PC-9 (cell line): ENCODE data around the gene CHRDL1. TPM values are rescaled to one million over a fixed set of nuclear protein-coding genes. Genes with fewer than 3 reads are reported as not detected.
"Not testable (repeated sequence)": the region's sequence is repeated elsewhere in the genome, so short reads cannot be mapped to it uniquely, and the experiment has no call there.

Experiments
- BruUV-seq: library from RNA; stranded (reverse); fragments of 400-500 nt; replicated peaks from 2 replicates; lab custom pipeline; 2021; lab: Mats Ljungman, UMichigan
- CTCF ChIA-PET: fragments of 300-600 bp; sonication (Branson Sonifier 250); formaldehyde crosslinking; loops from one replicate; lab custom pipeline; 2022; ENCODE audit warnings: antibody characterized with exemption; lab: Charles Lee
- POLR2A ChIA-PET: fragments of 300-600 bp; sonication (Branson Sonifier 250); formaldehyde crosslinking; loops from one replicate; lab custom pipeline; 2022; ENCODE audit warnings: antibody characterized with exemption; ENCODE audit not compliant: unreplicated experiment; lab: Charles Lee
- DNase-seq, 2 experiments: peaks; one replicate each; pipeline versions ENCODE4 v3.0.0 to v3.0.0-alpha.2; 2015 to 2022; ENCODE audit warnings: mixed read lengths in 1 of 2
- H2AFZ ChIP-seq: fragments of 200-600 bp; sonication (generic); 2 replicates; pipeline ENCODE4 v1.8.1; 2017; ENCODE audit warnings: antibody characterized with exemption
- H3F3A ChIP-seq: fragments of 200-600 bp; sonication (generic); 2 replicates; pipeline ENCODE4 v1.8.1; 2017; ENCODE audit warnings: antibody characterized with exemption, mild to moderate bottlenecking, low read depth; ENCODE audit not compliant: insufficient read depth
- H3K27ac ChIP-seq: fragments of 200-600 bp; sonication (generic); 2 replicates; pipeline ENCODE4 v1.6.1; 2016; ENCODE audit warnings: mixed run types
- H3K27me3 ChIP-seq: fragments of 200-600 bp; sonication (generic); 2 replicates; pipeline ENCODE4 v1.6.1; 2016; ENCODE audit warnings: low read depth, mixed run types; ENCODE audit not compliant: insufficient read depth
- H3K36me3 ChIP-seq: fragments of 200-600 bp; sonication (generic); 2 replicates; pipeline ENCODE4 v1.6.1; 2016; ENCODE audit warnings: low read depth, mixed run types
- H3K4me1 ChIP-seq: fragments of 200-600 bp; sonication (generic); replicated peaks from 2 replicates; pipeline ENCODE4 v1.6.1; 2016; ENCODE audit warnings: mixed run types; ENCODE audit not compliant: insufficient read depth
- H3K4me2 ChIP-seq: fragments of 200-600 bp; sonication (generic); 2 replicates; pipeline ENCODE4 v1.6.1; 2017; ENCODE audit warnings: mixed run types
- H3K4me3 ChIP-seq: fragments of 200-600 bp; sonication (generic); 2 replicates; pipeline ENCODE4 v1.6.1; 2016; ENCODE audit warnings: mixed run types
- H3K79me2 ChIP-seq: fragments of 200-600 bp; sonication (generic); 2 replicates; pipeline ENCODE4 v1.6.1; 2017; ENCODE audit warnings: low read depth, mixed run types
- H3K9me2 ChIP-seq: fragments of 200-600 bp; sonication (generic); 2 replicates; pipeline ENCODE4 v1.8.1; 2017; ENCODE audit warnings: mild to moderate bottlenecking; ENCODE audit not compliant: insufficient read depth
- H3K9me3 ChIP-seq: fragments of 200-600 bp; sonication (generic); 2 replicates; pipeline ENCODE4 v1.8.1; 2016; ENCODE audit warnings: low read depth; ENCODE audit not compliant: insufficient read depth
- H4K20me1 ChIP-seq: fragments of 200-600 bp; sonication (generic); 2 replicates; pipeline ENCODE4 v1.8.1; 2017; ENCODE audit not compliant: insufficient read depth
- CTCF ChIP-seq: fragments of 200-600 bp; sonication (generic); conservative IDR thresholded peaks from 2 replicates; pipeline ENCODE4 v1.6.1; 2017; ENCODE audit warnings: mixed run types, antibody characterized with exemption, mild to moderate bottlenecking, moderate library complexity
- EZH2 ChIP-seq: fragments of 200-600 bp; sonication (generic); IDR thresholded peaks from 2 replicates; pipeline ENCODE4 v1.8.0; 2017; ENCODE audit warnings: antibody characterized with exemption, low read depth
- intact Hi-C: fragments of 100-400 bp; cut with micrococcal nuclease; formaldehyde crosslinking; loops from one replicate; pipeline ENCODE4 v1.10.0; 2022; ENCODE audit not compliant: unreplicated experiment
- total RNA-seq: library from RNA; stranded (reverse); gene quantifications from 2 replicates; pipeline ENCODE4 v1.2.3, GENCODE V29; 2021

The CHRDL1 gene
- total RNA-seq, 1 experiment from 2014 or later: 25.7 TPM

GRCh38 chrX:110836001-110836400 is 40.4 kb upstream of the CHRDL1 start:
- BruUV-seq: no TSS peak
- TF ChIP-seq EZH2 (no peak), CTCF (no peak)
- no peak overlapping the region for H3K27ac ChIP-seq
- H4K20me1 ChIP-seq: no peaks in the 10 kb centered on the region
- no peak for DNase-seq
- no peak overlapping the region for H3K4me2 ChIP-seq
- no peaks in the 10 kb centered on the region for H3K27me3 ChIP-seq
- H3K4me1 ChIP-seq: no peaks in the 10 kb centered on the region
- no peak overlapping the region for H3K4me3 ChIP-seq
- POLR2A ChIA-PET: no interaction called here
- no peak overlapping the region for H2AFZ ChIP-seq
- intact Hi-C loops: no loop called here
- H3K9me3 ChIP-seq: no peaks in the 10 kb centered on the region
- no peaks in the 10 kb centered on the region for H3K79me2 ChIP-seq
- no peaks in the 10 kb centered on the region for H3K36me3 ChIP-seq
- no peaks in the 10 kb centered on the region for H3F3A ChIP-seq
- CTCF ChIA-PET: no interaction called here
- H3K9me2 ChIP-seq: no peaks in the 10 kb centered on the region

GRCh38 chrX:110825972-110826371 is 30.4 kb upstream of the CHRDL1 start:
- H2AFZ ChIP-seq: no peak overlapping the region
- no peaks in the 10 kb centered on the region for H3K79me2 ChIP-seq
- no peaks in the 10 kb centered on the region; the same call in 1 of the 2 replicates for H3K9me3 ChIP-seq
- intact Hi-C loops: no loop called here
- H3K27ac ChIP-seq: no peak overlapping the region
- no peak overlapping the region for H3K4me2 ChIP-seq
- DNase-seq: no peak
- H3K4me1 ChIP-seq: no peaks in the 10 kb centered on the region
- H3K4me3 ChIP-seq: no peak overlapping the region
- TF ChIP-seq CTCF: no peak
- no peak for TF ChIP-seq EZH2
- no peaks in the 10 kb centered on the region for H3F3A ChIP-seq
- H3K9me2 ChIP-seq: no peaks in the 10 kb centered on the region
- no peaks in the 10 kb centered on the region for H4K20me1 ChIP-seq
- ChIA-PET CTCF (no interaction called here), POLR2A (no interaction called here)
- BruUV-seq: no TSS peak
- H3K36me3 ChIP-seq: no peaks in the 10 kb centered on the region
- no peaks in the 10 kb centered on the region for H3K27me3 ChIP-seq

GRCh38 chrX:110816543-110816942 is 20.9 kb upstream of the CHRDL1 start:
- H3F3A ChIP-seq, H3K9me3 ChIP-seq, H3K27me3 ChIP-seq, DNase-seq, H4K20me1 ChIP-seq, H3K36me3 ChIP-seq, H3K4me1 ChIP-seq, CTCF ChIA-PET, H3K79me2 ChIP-seq, POLR2A ChIA-PET, H3K27ac ChIP-seq, H3K4me2 ChIP-seq, H2AFZ ChIP-seq, H3K4me3 ChIP-seq, BruUV-seq, H3K9me2 ChIP-seq, intact Hi-C loops: not testable (repeated sequence)

- H3K9me2 ChIP-seq: no peaks in the 10 kb centered on the region
- no peak overlapping the region for H3K27ac ChIP-seq
- no peaks in the 10 kb centered on the region for H3K9me3 ChIP-seq
- CTCF ChIA-PET: no interaction called here
- H2AFZ ChIP-seq: no peak overlapping the region
- H3K4me3 ChIP-seq: no peak overlapping the region
- no peak overlapping the region for H3K4me2 ChIP-seq
- no peaks in the 10 kb centered on the region for H3K27me3 ChIP-seq
- no TSS peak for BruUV-seq
- no peaks in the 10 kb centered on the region for H3K79me2 ChIP-seq
- H4K20me1 ChIP-seq: no peaks in the 10 kb centered on the region
- no peaks in the 10 kb centered on the region for H3K4me1 ChIP-seq
- no peak for TF ChIP-seq EZH2
- TF ChIP-seq CTCF: no peak
- POLR2A ChIA-PET: no interaction called here
- no peak for DNase-seq
- H3K36me3 ChIP-seq: no peaks in the 10 kb centered on the region
- intact Hi-C loops: no loop called here
- H3F3A ChIP-seq: no peaks in the 10 kb centered on the region
Observed at GRCh38 chrX:110806145-110806544, 10.5 kb upstream of the CHRDL1 start.
